A673 (cell line): Measurements from ENCODE around the gene NCAM2. TPM values are rescaled to one million over a fixed set of nuclear protein-coding genes. Genes with fewer than 3 reads are reported as not detected.
A peak's percentile ranks its signal among the peaks of the same experiment; 100 is the strongest.

Experiments
- BruUV-seq: library from RNA; stranded (reverse); fragments of 400-500 nt; replicated peaks from 2 replicates; lab custom pipeline; 2021; lab: Mats Ljungman, UMichigan
- CTCF ChIA-PET: fragments of 300-600 bp; sonication (Branson Sonifier 250); formaldehyde crosslinking; loops from one replicate; lab custom pipeline; 2022; ENCODE audit warnings: antibody characterized with exemption; lab: Charles Lee
- POLR2A ChIA-PET: fragments of 300-600 bp; sonication (Branson Sonifier 250); formaldehyde crosslinking; loops from one replicate; lab custom pipeline; 2022; ENCODE audit warnings: antibody characterized with exemption; ENCODE audit not compliant: low non-redundant PET; lab: Charles Lee
- DNase-seq: peaks from one replicate; pipeline ENCODE4 v3.0.0-alpha.2; 2015; ENCODE audit warnings: low spot score
- H3K27ac ChIP-seq: fragments of 200-600 bp; sonication (generic); 2 replicates; pipeline ENCODE4 v1.5.1; 2016; ENCODE audit warnings: mixed run types, low read depth, mild to moderate bottlenecking, mixed read lengths, antibody characterized with exemption, low read length; ENCODE audit not compliant: poor library complexity, severe bottlenecking
- H3K27me3 ChIP-seq: fragments of 200-600 bp; sonication (generic); replicated peaks from 2 replicates; pipeline ENCODE4 v1.6.1; 2017; ENCODE audit warnings: mixed run types, low read depth, mild to moderate bottlenecking, mixed read lengths, antibody characterized with exemption, low read length; ENCODE audit not compliant: insufficient read depth, poor library complexity
- H3K36me3 ChIP-seq: fragments of 200-600 bp; sonication (generic); 2 replicates; pipeline ENCODE4 v1.6.1; 2016; ENCODE audit warnings: mixed run types, mild to moderate bottlenecking, mixed read lengths, antibody characterized with exemption, low read length; ENCODE audit not compliant: insufficient read depth, poor library complexity, severe bottlenecking
- H3K4me1 ChIP-seq: fragments of 200-600 bp; sonication (generic); 2 replicates; pipeline ENCODE4 v1.6.1; 2017; ENCODE audit warnings: mixed run types, mild to moderate bottlenecking, mixed read lengths, antibody characterized with exemption, low read length; ENCODE audit not compliant: insufficient read depth, poor library complexity, severe bottlenecking
- H3K4me3 ChIP-seq: fragments of 200-600 bp; sonication (generic); 2 replicates; pipeline ENCODE4 v1.5.1; 2016; ENCODE audit warnings: low read depth, mixed run types, mild to moderate bottlenecking, mixed read lengths, low read length; ENCODE audit not compliant: poor library complexity, severe bottlenecking
- H3K9me3 ChIP-seq: fragments of 200-600 bp; sonication (generic); 2 replicates; pipeline ENCODE4 v1.6.1; 2016; ENCODE audit warnings: mixed run types, low read depth, mild to moderate bottlenecking, mixed read lengths, antibody characterized with exemption, low read length; ENCODE audit not compliant: poor library complexity, severe bottlenecking
- EZH2 ChIP-seq: fragments of 200-600 bp; sonication (generic); IDR thresholded peaks from 2 replicates; pipeline ENCODE4 v1.6.1; 2017; ENCODE audit warnings: borderline replicate concordance, low read depth, mild to moderate bottlenecking, mixed read lengths, antibody characterized with exemption, low read length; ENCODE audit not compliant: poor library complexity, severe bottlenecking
- intact Hi-C: fragments of 100-400 bp; cut with micrococcal nuclease; formaldehyde crosslinking; loops from one replicate; pipeline ENCODE4 v1.10.0; 2022; ENCODE audit not compliant: unreplicated experiment
- total RNA-seq: library from RNA; stranded (reverse); gene quantifications from 2 replicates; pipeline ENCODE4 v1.2.3, GENCODE V29; 2021
- TF ChIP-seq, protein P1 (sequence below): fragments of 300-800, 200-600 bp; sonication (generic); conservative IDR thresholded peaks from 2 replicates; pipeline ENCODE4 v1.5.1; 2017; ENCODE audit warnings: low read depth, mild to moderate bottlenecking, antibody characterized with exemption, low read length, moderate library complexity, mixed read lengths

NCAM2 gene
- total RNA-seq, 1 experiment from 2014 or later: 38.2 TPM

DNA sequence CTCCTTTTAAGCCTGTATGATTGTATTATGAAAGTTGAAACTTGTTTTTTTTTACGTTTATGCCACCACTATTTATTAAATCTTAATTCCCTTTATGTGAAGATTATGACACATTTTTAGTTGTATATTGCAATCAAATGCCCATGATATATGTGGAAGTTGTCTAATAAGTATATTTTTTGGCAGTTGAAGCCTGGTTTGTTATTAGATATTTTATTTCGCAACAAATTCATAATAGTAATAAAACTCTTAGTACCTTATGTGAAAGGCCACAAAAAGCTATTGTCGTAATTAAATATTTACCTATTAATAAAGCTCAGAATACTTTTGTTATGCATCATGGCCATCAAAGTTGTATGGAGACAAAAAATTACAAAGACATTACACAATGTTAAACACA lies 386.8 kb downstream of the NCAM2 start:
- BruUV-seq: no TSS peak
- intact Hi-C loops: no loop called here

DNA sequence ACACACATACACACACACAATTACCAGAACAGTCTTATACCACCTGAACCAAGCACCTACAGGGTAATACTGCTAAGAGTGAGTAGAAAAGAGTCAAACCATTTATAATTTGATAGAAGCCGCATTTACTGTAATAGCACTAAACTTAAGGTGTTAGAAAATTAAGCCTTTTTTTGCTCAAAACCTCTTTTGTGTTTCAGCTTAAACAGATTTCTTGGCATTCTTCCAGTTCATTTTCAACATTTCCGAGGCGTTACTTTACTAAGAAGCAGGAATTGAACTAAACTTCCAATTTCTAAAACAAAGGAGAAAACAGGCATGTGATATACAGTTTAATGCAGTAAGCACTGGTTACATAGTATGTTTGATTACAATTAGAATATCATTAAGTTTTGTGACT lies 387.2 kb downstream of the NCAM2 start:
- TF ChIP-seq EZH2: no peak
- TF ChIP-seq, protein P1, sequence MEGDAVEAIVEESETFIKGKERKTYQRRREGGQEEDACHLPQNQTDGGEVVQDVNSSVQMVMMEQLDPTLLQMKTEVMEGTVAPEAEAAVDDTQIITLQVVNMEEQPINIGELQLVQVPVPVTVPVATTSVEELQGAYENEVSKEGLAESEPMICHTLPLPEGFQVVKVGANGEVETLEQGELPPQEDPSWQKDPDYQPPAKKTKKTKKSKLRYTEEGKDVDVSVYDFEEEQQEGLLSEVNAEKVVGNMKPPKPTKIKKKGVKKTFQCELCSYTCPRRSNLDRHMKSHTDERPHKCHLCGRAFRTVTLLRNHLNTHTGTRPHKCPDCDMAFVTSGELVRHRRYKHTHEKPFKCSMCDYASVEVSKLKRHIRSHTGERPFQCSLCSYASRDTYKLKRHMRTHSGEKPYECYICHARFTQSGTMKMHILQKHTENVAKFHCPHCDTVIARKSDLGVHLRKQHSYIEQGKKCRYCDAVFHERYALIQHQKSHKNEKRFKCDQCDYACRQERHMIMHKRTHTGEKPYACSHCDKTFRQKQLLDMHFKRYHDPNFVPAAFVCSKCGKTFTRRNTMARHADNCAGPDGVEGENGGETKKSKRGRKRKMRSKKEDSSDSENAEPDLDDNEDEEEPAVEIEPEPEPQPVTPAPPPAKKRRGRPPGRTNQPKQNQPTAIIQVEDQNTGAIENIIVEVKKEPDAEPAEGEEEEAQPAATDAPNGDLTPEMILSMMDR: no peak
- H3K36me3 ChIP-seq: no peaks in the 10 kb centered on the region
- ChIA-PET POLR2A (interaction anchor here (0.7 kb wide), 1 partner anchor 11 kb away, joined by 3 read pairs; no protein-coding TSS in a partner anchor), CTCF (no interaction called here)
- H3K27ac ChIP-seq: no peak overlapping the region
- no peaks in the 10 kb centered on the region for H3K27me3 ChIP-seq
- peaks cover 5% of the 10 kb centered on the region for H3K4me1 ChIP-seq
- no peaks in the 10 kb centered on the region for H3K9me3 ChIP-seq
- H3K4me3 ChIP-seq: no peak overlapping the region
- BruUV-seq: no TSS peak
- intact Hi-C loops: no loop called here
- peak; percentile 13 for DNase-seq

More for the DNA sequence above, 386.8 kb downstream of the NCAM2 start:
- POLR2A ChIA-PET: no interaction called here
- Histone ChIP-seq H3K27ac (no peak overlapping the region), H3K27me3 (no peaks in the 10 kb centered on the region), H3K4me1 (peaks cover 5% of the 10 kb centered on the region), H3K36me3 (no peaks in the 10 kb centered on the region), H3K4me3 (no peak overlapping the region), H3K9me3 (no peaks in the 10 kb centered on the region)
- TF ChIP-seq EZH2: no peak
- TF ChIP-seq, protein P1: no peak
- no peak for DNase-seq
- CTCF ChIA-PET: no interaction called here

DNA sequence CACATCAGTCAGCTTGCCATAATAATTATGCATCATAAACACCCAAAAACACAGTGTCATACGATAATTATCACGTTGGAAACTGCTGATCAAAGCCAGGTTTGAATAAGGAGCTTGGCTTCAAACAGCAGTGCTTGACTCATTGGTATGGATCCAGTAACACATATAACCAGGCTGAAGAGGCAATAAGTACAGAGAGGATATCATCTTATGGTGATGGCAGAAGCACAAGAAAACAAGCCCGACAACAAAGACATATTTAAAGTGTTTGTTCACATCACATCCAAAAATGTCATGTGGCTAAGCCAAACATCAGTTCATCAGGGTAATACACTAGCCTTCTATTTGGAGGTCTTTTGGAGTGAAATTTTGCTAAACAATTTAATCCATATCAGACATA lies 389.7 kb downstream of the NCAM2 start:
- H3K9me3 ChIP-seq: no peaks in the 10 kb centered on the region
- no peak overlapping the region for H3K4me3 ChIP-seq
- ChIA-PET CTCF (no interaction called here), POLR2A (no interaction called here)
- intact Hi-C loops: no loop called here
- H3K4me1 ChIP-seq: peaks cover 5% of the 10 kb centered on the region
- no peaks in the 10 kb centered on the region for H3K36me3 ChIP-seq
- no peak overlapping the region for H3K27ac ChIP-seq
- no peak for DNase-seq
- BruUV-seq: no TSS peak
- H3K27me3 ChIP-seq: no peaks in the 10 kb centered on the region
- no peak for TF ChIP-seq EZH2
- TF ChIP-seq, protein P1: no peak
